Kidney epithelial cell (primary cell): ENCODE measurements around the gene FMN1. TPM values are rescaled to one million over a fixed set of nuclear protein-coding genes. Genes with fewer than 3 reads are reported as not detected.

Experiments
- DNase-seq: peaks from one replicate; pipeline ENCODE4 v3.0.0-alpha.2; 2010; ENCODE audit warnings: low read depth
- H3K27me3 ChIP-seq: 2 replicates; pipeline ENCODE4 v1.6.0; 2011; ENCODE audit warnings: low read length; ENCODE audit not compliant: control insufficient read depth, insufficient read depth
- H3K36me3 ChIP-seq: 2 replicates; pipeline ENCODE4 v1.5.1; 2011; ENCODE audit warnings: low read length; ENCODE audit not compliant: control insufficient read depth, insufficient read depth
- H3K4me3 ChIP-seq: 2 replicates; pipeline ENCODE4 v1.5.1; 2011; ENCODE audit warnings: low read depth, mild to moderate bottlenecking, control low read depth, low read length
- CTCF ChIP-seq: IDR thresholded peaks from 2 replicates; pipeline ENCODE4 v1.5.1; 2011; ENCODE audit warnings: mild to moderate bottlenecking, moderate library complexity, low read length, control low read depth, inconsistent platforms; ENCODE audit not compliant: insufficient read depth, poor library complexity, severe bottlenecking
- total RNA-seq: library from RNA; depleted of rRNA; stranded (reverse); fragments of >200 nt; gene quantifications from 2 replicates; pipeline ENCODE4 v1.2.3, GENCODE V29; 2015

The FMN1 gene
- total RNA-seq, 1 donor from 2014 or later: 4.5 TPM

GRCh38 chr15:32966512-32966911 lies 228.0 kb downstream of the FMN1 start:
- no peak for DNase-seq
- no peak for TF ChIP-seq CTCF
- no peaks in the 10 kb centered on the region for H3K27me3 ChIP-seq
- no peak overlapping the region for H3K4me3 ChIP-seq
- H3K36me3 ChIP-seq: no peaks in the 10 kb centered on the region

- Histone ChIP-seq H3K4me3 (no peak overlapping the region), H3K36me3 (no peaks in the 10 kb centered on the region), H3K27me3 (no peaks in the 10 kb centered on the region)
- no peak for DNase-seq
- no peak for TF ChIP-seq CTCF
Measured at GRCh38 chr15:32965897-32966296, 228.6 kb downstream of the FMN1 start.

- Histone ChIP-seq H3K27me3 (no peaks in the 10 kb centered on the region), H3K4me3 (no peak overlapping the region), H3K36me3 (no peaks in the 10 kb centered on the region)
- no peak for TF ChIP-seq CTCF
- no peak for DNase-seq
Measured at GRCh38 chr15:32959077-32959476, 235.4 kb downstream of the FMN1 start.

- Histone ChIP-seq H3K36me3 (no peaks in the 10 kb centered on the region), H3K27me3 (no peaks in the 10 kb centered on the region), H3K4me3 (no peak overlapping the region)
- DNase-seq: no peak
- no peak for TF ChIP-seq CTCF
Measured at GRCh38 chr15:32957219-32957618, 237.3 kb downstream of the FMN1 start.

- no peaks in the 10 kb centered on the region for H3K27me3 ChIP-seq
- H3K36me3 ChIP-seq: no peaks in the 10 kb centered on the region
- TF ChIP-seq CTCF: no peak
- H3K4me3 ChIP-seq: no peak overlapping the region
- DNase-seq: no peak
Measured at GRCh38 chr15:32956711-32957110, 237.8 kb downstream of the FMN1 start.

GRCh38 chr15:32956006-32956405 lies 238.5 kb downstream of the FMN1 start:
- Histone ChIP-seq H3K27me3 (no peaks in the 10 kb centered on the region), H3K4me3 (no peak overlapping the region), H3K36me3 (no peaks in the 10 kb centered on the region)
- TF ChIP-seq CTCF: peak; percentile 61
- DNase-seq: no peak
